HepG2 (cell line): Measurements from ENCODE around the gene PDZD7. TPM values are rescaled to one million over a fixed set of nuclear protein-coding genes. Genes with fewer than 3 reads are reported as not detected.
A peak's percentile ranks its signal among the peaks of the same experiment; 100 is the strongest.

Source experiments
- ARHGAP35 ChIP-seq: sonication (generic); formaldehyde crosslinking; IDR thresholded peaks from 2 replicates; pipeline ENCODE4 v1.9.0; 2022; ENCODE audit warnings: mild to moderate bottlenecking, inconsistent platforms, moderate library complexity, missing genetic modification reagents, borderline replicate concordance
- CBX5 ChIP-seq: sonication (generic); formaldehyde crosslinking; IDR thresholded peaks from 2 replicates; pipeline ENCODE4 v1.4.0; 2020; ENCODE audit warnings: missing genetic modification reagents, borderline replicate concordance
- CEBPZ ChIP-seq: IDR thresholded peaks from 2 replicates; pipeline ENCODE4 v1.6.1; 2012; ENCODE audit warnings: low read length, improper control_type of control experiment
- FOSL2 ChIP-seq: sonication (generic); formaldehyde crosslinking; IDR thresholded peaks from 2 replicates; pipeline ENCODE4 v1.4.0; 2020; ENCODE audit warnings: missing genetic modification reagents
- FOXO1 ChIP-seq: sonication (generic); formaldehyde crosslinking; IDR thresholded peaks from 2 replicates; pipeline ENCODE4 v1.4.0; 2020; ENCODE audit warnings: missing genetic modification reagents
- GATAD2A ChIP-seq: IDR thresholded peaks from 2 replicates; pipeline ENCODE4 v1.6.1; 2016
- IKZF5 ChIP-seq: IDR thresholded peaks from 2 replicates; pipeline ENCODE4 v1.6.1; 2018; ENCODE audit warnings: missing genetic modification reagents, mild to moderate bottlenecking, missing compliant biosample characterization
- SALL1 ChIP-seq: sonication (generic); formaldehyde crosslinking; IDR thresholded peaks from 2 replicates; pipeline ENCODE4 v1.8.0; 2022; ENCODE audit warnings: mild to moderate bottlenecking, missing genetic modification reagents
- THRA ChIP-seq: sonication (generic); formaldehyde crosslinking; IDR thresholded peaks from 2 replicates; pipeline ENCODE4 v1.4.0; 2020; ENCODE audit warnings: missing genetic modification reagents, borderline replicate concordance
- ZBTB43 ChIP-seq: sonication (generic); formaldehyde crosslinking; conservative IDR thresholded peaks from 2 replicates; pipeline ENCODE4 v1.4.0; 2020; ENCODE audit warnings: missing genetic modification reagents
- ZBTB7A ChIP-seq: sonication (generic); formaldehyde crosslinking; IDR thresholded peaks from 2 replicates; pipeline ENCODE4 v1.8.0; 2022; ENCODE audit warnings: mild to moderate bottlenecking, missing genetic modification reagents
- ZFP62 ChIP-seq: sonication (generic); formaldehyde crosslinking; IDR thresholded peaks from 2 replicates; pipeline ENCODE4 v1.4.0; 2020; ENCODE audit warnings: missing genetic modification reagents
- ZNF430 ChIP-seq: sonication (generic); formaldehyde crosslinking; IDR thresholded peaks from 2 replicates; pipeline ENCODE4 v1.9.0; 2021; ENCODE audit warnings: mild to moderate bottlenecking, missing genetic modification reagents
- ZNF44 ChIP-seq: sonication (generic); formaldehyde crosslinking; IDR thresholded peaks from 2 replicates; pipeline ENCODE4 v1.5.1; 2020; ENCODE audit warnings: mild to moderate bottlenecking, missing genetic modification reagents
- ZNF503 ChIP-seq: sonication (generic); formaldehyde crosslinking; IDR thresholded peaks from 2 replicates; pipeline ENCODE4 v1.4.0; 2020; ENCODE audit warnings: missing genetic modification reagents
- ZNF770 ChIP-seq: sonication (generic); formaldehyde crosslinking; IDR thresholded peaks from 2 replicates; pipeline ENCODE4 v1.5.0; 2020; ENCODE audit warnings: mild to moderate bottlenecking, missing genetic modification reagents
- ZSCAN9 ChIP-seq: IDR thresholded peaks from 2 replicates; pipeline ENCODE4 v1.6.1; 2016; ENCODE audit warnings: borderline replicate concordance
- polyA plus RNA-seq, 8 experiments: library from polyadenylated mRNA; depleted of rRNA in 3 of 8; stranded (reverse) in 7 of 8; unstranded in 1 of 8; fragments of >200 nt; fragmentation: Illumina TruSeq in 4 of 8; extraction: Trizol in 4 of 8; gene quantifications; 2 replicates each; pipeline versions ENCODE4 v1.2.1 to v1.2.3, GENCODE V29; 2011 to 2016; ENCODE audit warnings: low read depth in 4 of 8, missing spikeins in 1 of 8, mixed read lengths in 1 of 8; ENCODE audit not compliant: insufficient read depth in 1 of 8
- total RNA-seq, 5 experiments: library from RNA; depleted of rRNA; stranded (reverse); fragments of >200 nt; fragmentation: Illumina TruSeq; extraction: Trizol; gene quantifications; 2 replicates each; pipeline ENCODE4 v1.2.3, GENCODE V29; 2016; ENCODE audit warnings: low read depth in 1 of 5

The PDZD7 gene
- total and polyA plus RNA-seq, 2 of the 13 experiments (the other 11 are each of a cell fraction or from before 2014, with no cell fraction given) = 0.58 to 0.73 TPM

GRCh38 chr10:100970914-100971811, 59.8 kb downstream of the PDZD7 start (continued):
- TF ChIP-seq IKZF5 (CRISPR knock-in tag) = peak; percentile 88
- TF ChIP-seq ZNF44 (CRISPR knock-in tag) = 0 out of 2 replicates have a peak, but pooled peaks have one; percentile 14
- TF ChIP-seq SALL1 (CRISPR knock-in tag) = peak; percentile 98
- peak; percentile 84; the same call in 1 of the 2 replicates for TF ChIP-seq ZNF430 (CRISPR knock-in tag)
- TF ChIP-seq CEBPZ = no peak
- peak; percentile 96 for TF ChIP-seq FOXO1 (CRISPR knock-in tag)
- TF ChIP-seq ZSCAN9 (CRISPR knock-in tag) = peak; percentile 62; the same call in 1 of the 2 replicates
- TF ChIP-seq GATAD2A (CRISPR knock-in tag) = peak; percentile 85
- peak; percentile 88 for TF ChIP-seq THRA (CRISPR knock-in tag)
- TF ChIP-seq CBX5 (CRISPR knock-in tag) = peak; percentile 80; the same call in 1 of the 2 replicates
- TF ChIP-seq ARHGAP35 (CRISPR knock-in tag) = no peak; the same call in 1 of the 2 replicates
- TF ChIP-seq ZFP62 = no peak
- peak; percentile 100 for TF ChIP-seq ZBTB43 (CRISPR knock-in tag)
- peak; percentile 66; the same call in 1 of the 2 replicates for TF ChIP-seq ZBTB7A (CRISPR knock-in tag)
- TF ChIP-seq ZNF503 = peak; percentile 97
- 0 out of 2 replicates have a peak, but pooled peaks have one; percentile 57 for TF ChIP-seq ZNF770 (CRISPR knock-in tag)
- peak; percentile 75; the same call in 1 of the 2 replicates for TF ChIP-seq FOSL2 (CRISPR knock-in tag)
